Lower leg skin (tissue), 4 donors: ENCODE results near the gene NFATC2. TPM values are rescaled to one million over a fixed set of nuclear protein-coding genes. Genes with fewer than 3 reads are reported as not detected.

Source experiments
- DNase-seq, 2 donors: peaks; one replicate each; pipeline ENCODE4 v3.0.0-alpha.2; 2019; ENCODE audit warnings: low spot score in 2 of 2
- H3K4me3 ChIP-seq: fragments of 200-600 bp; sonication (generic); 2 replicates; pipeline ENCODE4 v1.5.1; 2017; ENCODE audit warnings: mild to moderate bottlenecking, low read depth; ENCODE audit not compliant: poor library complexity, severe bottlenecking
- POLR2A ChIP-seq, 2 donors: fragments of 450-650 bp; IDR thresholded peaks; one replicate each; pipeline ENCODE4 v1.6.1; 2016 to 2017; ENCODE audit warnings: antibody characterized with exemption in 2 of 2, mild to moderate bottlenecking in 1 of 2, moderate library complexity in 1 of 2
- WGBS, 2 donors: methylation state at CpG; one replicate each; pipeline ENCODE4 v1.1.5; 2018; 5-methylcytosine and 5-hydroxymethylcytosine counted together
- intact Hi-C: fragments of 100-400 bp; cut with DNase I; formaldehyde crosslinking; loops from one replicate; pipeline ENCODE4 v1.15.0; 2023; ENCODE audit warnings: low total_unique reads
- total RNA-seq, 4 donors: library from RNA; depleted of rRNA; stranded (reverse); fragments of >200 nt; gene quantifications; one replicate each; pipeline ENCODE4 v1.1.0, GENCODE V29; 2016
- TF ChIP-seq, protein P1 (sequence below), 3 donors: fragments of 450-650 bp; IDR thresholded peaks; one replicate each; pipeline ENCODE4 v1.5.1; 2016; ENCODE audit warnings: antibody characterized with exemption in 3 of 3, mild to moderate bottlenecking in 3 of 3, moderate library complexity in 2 of 3

Gene NFATC2
- total RNA-seq, 4 donors from 2014 or later = 4.0 to 10.4 (median 5.1) TPM

DNA sequence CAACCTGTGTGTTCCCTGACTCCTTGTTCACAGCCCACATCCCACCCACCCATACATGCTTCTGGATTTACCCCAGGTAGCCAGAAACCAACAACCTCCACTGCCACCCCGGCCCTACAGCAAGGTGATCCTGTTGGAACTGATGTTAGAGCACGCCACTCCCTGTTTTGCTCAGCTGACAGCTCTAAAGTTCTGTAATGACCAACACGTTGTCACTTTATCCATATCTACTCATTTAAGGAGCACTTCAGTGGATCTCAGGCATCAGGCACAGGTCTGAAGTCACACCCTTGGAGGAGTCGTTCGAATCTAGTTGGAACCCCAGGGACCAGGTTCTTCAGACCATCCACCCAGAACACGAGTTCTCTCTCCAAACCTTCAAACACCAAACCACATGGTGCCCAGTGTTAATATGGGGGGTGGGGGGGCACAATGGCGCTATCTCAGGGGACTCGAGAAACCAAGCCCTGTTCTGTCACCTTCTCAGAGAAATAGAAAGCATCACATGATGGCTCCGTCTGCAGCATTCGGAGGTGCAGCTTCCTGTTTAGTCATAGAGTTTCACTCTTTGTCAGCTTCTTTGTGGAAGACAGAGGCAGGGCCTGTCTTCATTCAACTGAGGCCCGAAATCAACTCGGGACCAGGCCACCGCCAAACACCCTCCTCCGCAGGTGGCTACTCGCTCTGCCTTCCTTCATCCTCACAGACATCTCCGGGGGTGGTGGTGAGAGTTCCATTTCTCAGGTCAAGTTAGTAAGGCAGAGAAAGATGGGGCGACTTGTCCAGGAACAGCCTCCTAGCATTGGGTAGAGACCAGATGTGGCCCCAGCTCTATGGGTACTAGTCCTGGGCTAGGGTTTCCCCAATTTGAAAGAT, 142.2 kb downstream of the NFATC2 start:
- TF ChIP-seq POLR2A (IDR thresholded peaks at IDR 0.05) = no peak
- TF ChIP-seq, protein P1, sequence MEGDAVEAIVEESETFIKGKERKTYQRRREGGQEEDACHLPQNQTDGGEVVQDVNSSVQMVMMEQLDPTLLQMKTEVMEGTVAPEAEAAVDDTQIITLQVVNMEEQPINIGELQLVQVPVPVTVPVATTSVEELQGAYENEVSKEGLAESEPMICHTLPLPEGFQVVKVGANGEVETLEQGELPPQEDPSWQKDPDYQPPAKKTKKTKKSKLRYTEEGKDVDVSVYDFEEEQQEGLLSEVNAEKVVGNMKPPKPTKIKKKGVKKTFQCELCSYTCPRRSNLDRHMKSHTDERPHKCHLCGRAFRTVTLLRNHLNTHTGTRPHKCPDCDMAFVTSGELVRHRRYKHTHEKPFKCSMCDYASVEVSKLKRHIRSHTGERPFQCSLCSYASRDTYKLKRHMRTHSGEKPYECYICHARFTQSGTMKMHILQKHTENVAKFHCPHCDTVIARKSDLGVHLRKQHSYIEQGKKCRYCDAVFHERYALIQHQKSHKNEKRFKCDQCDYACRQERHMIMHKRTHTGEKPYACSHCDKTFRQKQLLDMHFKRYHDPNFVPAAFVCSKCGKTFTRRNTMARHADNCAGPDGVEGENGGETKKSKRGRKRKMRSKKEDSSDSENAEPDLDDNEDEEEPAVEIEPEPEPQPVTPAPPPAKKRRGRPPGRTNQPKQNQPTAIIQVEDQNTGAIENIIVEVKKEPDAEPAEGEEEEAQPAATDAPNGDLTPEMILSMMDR (IDR thresholded peaks at IDR 0.05) = no peak
- DNase-seq = no peak
- H3K4me3 ChIP-seq = no peak overlapping the region
- WGBS, 2 donors = 87 to 92% methylated on average over 17 of the region's 17 CpGs
- intact Hi-C loops = no loop called here

DNA sequence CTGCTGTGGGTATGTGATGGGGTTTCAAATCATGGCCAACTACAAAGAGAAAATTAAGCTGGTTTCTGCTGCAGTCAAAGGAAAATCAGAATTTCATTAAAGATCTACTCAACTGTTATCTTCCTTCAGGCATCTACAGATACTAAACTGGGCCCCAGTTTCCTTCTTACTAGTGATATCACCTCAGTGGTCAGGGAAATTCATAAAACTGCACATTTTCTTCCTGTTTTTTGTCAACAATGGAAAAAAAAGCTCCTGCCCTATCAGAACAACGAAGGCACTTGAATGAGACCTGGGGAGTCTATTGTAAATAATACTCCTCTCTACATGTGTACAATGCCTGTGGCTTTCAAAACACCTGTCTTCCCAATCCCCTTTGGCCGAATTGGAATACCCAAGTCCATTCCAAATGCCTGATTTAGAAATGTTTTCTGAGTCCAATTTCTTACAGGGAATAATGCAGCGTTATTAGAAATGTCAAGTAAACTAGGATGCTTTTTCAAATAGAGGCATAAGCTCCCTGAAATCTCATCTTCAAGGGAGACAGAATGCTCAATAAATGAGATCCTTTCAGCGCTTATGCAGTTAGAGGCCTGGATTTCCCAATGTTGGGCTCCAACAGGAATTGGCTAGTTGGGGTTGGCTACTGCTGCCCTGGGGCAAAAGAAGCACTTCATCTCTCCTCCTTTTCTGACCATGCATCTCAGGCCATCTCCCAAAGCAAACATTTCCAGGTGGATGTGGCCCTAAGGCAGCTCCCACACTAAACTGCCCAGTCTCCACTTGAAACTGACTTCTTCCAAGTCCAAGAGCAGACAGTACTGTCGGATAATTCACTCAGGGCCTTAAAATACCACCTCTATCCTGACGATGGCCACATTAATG, 143.3 kb downstream of the NFATC2 start:
- no peak for TF ChIP-seq POLR2A (IDR thresholded peaks at IDR 0.05)
- TF ChIP-seq, protein P1 (IDR thresholded peaks at IDR 0.05) = no peak
- intact Hi-C loops = no loop called here
- DNase-seq = no peak
- no peak overlapping the region for H3K4me3 ChIP-seq
- WGBS, 2 donors = 84 to 87% methylated on average over 6 of the region's 6 CpGs

- H3K4me3 ChIP-seq = no peak overlapping the region
- no peak for DNase-seq
- intact Hi-C loops = no loop called here
- TF ChIP-seq, protein P1 (IDR thresholded peaks at IDR 0.05) = no peak
- no peak for TF ChIP-seq POLR2A (IDR thresholded peaks at IDR 0.05)
- WGBS, 2 donors = 79 to 82% methylated on average over 4 of the region's 4 CpGs
Measured at GRCh38 chr20:51398552-51398951, 144.0 kb downstream of the NFATC2 start.

- no peak overlapping the region for H3K4me3 ChIP-seq
- no peak for TF ChIP-seq POLR2A (IDR thresholded peaks at IDR 0.05)
- TF ChIP-seq, protein P1 (IDR thresholded peaks at IDR 0.05) = no peak
- intact Hi-C loops = no loop called here
- WGBS, 2 donors = 91 to 93% methylated on average over 10 of the region's 10 CpGs
- no peak for DNase-seq
Measured at GRCh38 chr20:51398083-51398482, 144.4 kb downstream of the NFATC2 start.

GRCh38 chr20:51397137-51397536, 145.4 kb downstream of the NFATC2 start:
- TF ChIP-seq, protein P1 (IDR thresholded peaks at IDR 0.05) = no peak
- no peak for TF ChIP-seq POLR2A (IDR thresholded peaks at IDR 0.05)
- no peak overlapping the region for H3K4me3 ChIP-seq
- intact Hi-C loops = no loop called here
- no peak for DNase-seq
- 90 to 95% methylated on average over 6 of the region's 6 CpGs for WGBS, 2 donors
